HG03135 (cell line): ENCODE results near the gene NCMAP.

Source experiments
- ATAC-seq: cut with Tn5 transposase; IDR thresholded peaks from one replicate; pipeline ENCODE4 v1.9.1; 2021; ENCODE audit warnings: mild to moderate bottlenecking, moderate library complexity; ENCODE audit not compliant: unreplicated experiment

Gene NCMAP

GRCh38 chr1:24620678-24621077 lies 64.8 kb downstream of the NCMAP start:
- no peak for ATAC-seq

- no peak for ATAC-seq
These were observed 65.2 kb downstream of the NCMAP start for GRCh38 chr1:24621121-24621520.

GRCh38 chr1:24622218-24622617 lies 66.3 kb downstream of the NCMAP start:
- ATAC-seq, result no peak

- ATAC-seq, result no peak
These were observed 76.9 kb downstream of the NCMAP start for GRCh38 chr1:24632832-24633175.

- ATAC-seq, result no peak
These were observed 79.4 kb downstream of the NCMAP start for GRCh38 chr1:24635195-24635843.

- no peak for ATAC-seq
These were observed 80.9 kb downstream of the NCMAP start for GRCh38 chr1:24636661-24637357.

GRCh38 chr1:24639094-24639493 lies 83.2 kb downstream of the NCMAP start:
- no peak for ATAC-seq

- no peak for ATAC-seq
These were observed 84.0 kb downstream of the NCMAP start for GRCh38 chr1:24639881-24640280.

GRCh38 chr1:24640288-24640687 lies 84.4 kb downstream of the NCMAP start:
- ATAC-seq, result no peak

- no peak for ATAC-seq
These were observed 85.8 kb downstream of the NCMAP start for GRCh38 chr1:24641646-24642151.

GRCh38 chr1:24642481-24643362 lies 86.8 kb downstream of the NCMAP start, which contains the start of gene SRRM1:
SRRM1 (plus strand) TSS chr1:24643302; CDS start chr1:24643327, 25 bp downstream.
- peak; percentile 92 for ATAC-seq

- peak; percentile 11 for ATAC-seq
These were observed 87.6 kb downstream of the NCMAP start for GRCh38 chr1:24643363-24644099.

- ATAC-seq, result no peak
These were observed 88.2 kb downstream of the NCMAP start for GRCh38 chr1:24644100-24644384.

- no peak for ATAC-seq
These were observed 93.0 kb downstream of the NCMAP start for GRCh38 chr1:24648919-24649318.

GRCh38 chr1:24652382-24652781 lies 96.5 kb downstream of the NCMAP start:
- no peak for ATAC-seq

GRCh38 chr1:24654010-24654409 lies 98.1 kb downstream of the NCMAP start:
- no peak for ATAC-seq

GRCh38 chr1:24656046-24656445 lies 100.2 kb downstream of the NCMAP start:
- no peak for ATAC-seq

- ATAC-seq, result no peak
These were observed 101.9 kb downstream of the NCMAP start for GRCh38 chr1:24657781-24658180.
